Fibroblast of lung (primary cell): Measurements from ENCODE around the gene CIAO2A. TPM values are rescaled to one million over a fixed set of nuclear protein-coding genes. Genes with fewer than 3 reads are reported as not detected.
A peak's percentile ranks its signal among the peaks of the same experiment; 100 is the strongest.

Experiments
- DNase-seq, 2 donors: peaks; one replicate each; pipeline versions ENCODE4 v3.0.0 to v3.0.0-alpha.2; 2010; ENCODE audit warnings: low read depth in 2 of 2
- H2AFZ ChIP-seq: 2 replicates; pipeline ENCODE4 v1.5.1; 2012; ENCODE audit warnings: low read length, control low read depth, inconsistent platforms
- H3K27ac ChIP-seq: 2 replicates; pipeline ENCODE4 v1.5.1; 2011; ENCODE audit warnings: low read length, control low read depth; ENCODE audit not compliant: insufficient read depth
- H3K27me3 ChIP-seq: 2 replicates; pipeline ENCODE4 v1.5.1; 2011; ENCODE audit warnings: mild to moderate bottlenecking, low read length; ENCODE audit not compliant: control insufficient read depth, insufficient read depth
- H3K36me3 ChIP-seq: 2 replicates; pipeline ENCODE4 v1.5.1; 2011; ENCODE audit warnings: low read length; ENCODE audit not compliant: control insufficient read depth, insufficient read depth
- H3K4me1 ChIP-seq: 2 replicates; pipeline ENCODE4 v1.5.1; 2011; ENCODE audit warnings: low read length; ENCODE audit not compliant: control insufficient read depth, insufficient read depth; ENCODE audit errors: extremely low read depth
- H3K4me2 ChIP-seq: 2 replicates; pipeline ENCODE4 v1.5.1; 2011; ENCODE audit warnings: low read length, control low read depth; ENCODE audit not compliant: insufficient read depth; ENCODE audit errors: extremely low read depth
- H3K4me3 ChIP-seq, 4 experiments: fragments of 200-600 bp in 1 of 4; sonication (generic) in 1 of 4; replicated peaks in 1 of 4; 2 replicates each; pipeline ENCODE4 v1.5.1; 2011 to 2016; ENCODE audit warnings: low read length in 4 of 4, low read depth in 3 of 4, mild to moderate bottlenecking in 3 of 4, control low read depth in 2 of 4, inconsistent platforms in 1 of 4, mixed read lengths in 1 of 4; ENCODE audit not compliant: insufficient read depth in 1 of 4; ENCODE audit errors: control extremely low read depth in 1 of 4
- H3K79me2 ChIP-seq: 2 replicates; pipeline ENCODE4 v1.5.1; 2012; ENCODE audit warnings: mild to moderate bottlenecking, low read length, inconsistent platforms; ENCODE audit not compliant: control insufficient read depth, insufficient read depth
- H3K9ac ChIP-seq: 2 replicates; pipeline ENCODE4 v1.5.1; 2011; ENCODE audit warnings: mild to moderate bottlenecking, low read length, control low read depth; ENCODE audit not compliant: insufficient read depth
- H3K9me3 ChIP-seq: 2 replicates; pipeline ENCODE4 v1.5.1; 2012; ENCODE audit warnings: low read depth, low read length; ENCODE audit not compliant: control insufficient read depth, insufficient read depth
- H4K20me1 ChIP-seq: 2 replicates; pipeline ENCODE4 v1.5.1; 2011; ENCODE audit warnings: low read length; ENCODE audit not compliant: control insufficient read depth, insufficient read depth; ENCODE audit errors: extremely low read depth
- CTCF ChIP-seq, 2 donors: IDR thresholded peaks in 1 of 2; conservative IDR thresholded peaks in 1 of 2; 1 replicate in 1 of 2; 2 replicates in 1 of 2; pipeline ENCODE4 v1.5.1; 2011 to 2012; ENCODE audit warnings: low read length in 2 of 2, control low read depth in 1 of 2, inconsistent platforms in 1 of 2, low read depth in 1 of 2, mild to moderate bottlenecking in 1 of 2
- EZH2 ChIP-seq: IDR thresholded peaks from 2 replicates; pipeline ENCODE4 v1.5.1; 2012; ENCODE audit warnings: low read length, control low read depth, mild to moderate bottlenecking; ENCODE audit errors: missing control alignments
- polyA plus RNA-seq, 2 donors: library from polyadenylated mRNA; depleted of rRNA in 1 of 2; stranded (reverse) in 1 of 2; unstranded in 1 of 2; fragments of >200 nt; gene quantifications; 2 replicates each; pipeline ENCODE4 v1.2.1, GENCODE V29; 2011 to 2012; ENCODE audit warnings: missing spikeins in 1 of 2
- total RNA-seq: library from RNA; depleted of rRNA; stranded (reverse); fragments of >200 nt; gene quantifications from 2 replicates; pipeline ENCODE4 v1.2.1, GENCODE V29; 2014

CIAO2A gene
- total and polyA plus RNA-seq, 2 donors (not counting 1 experiment from before 2014, with no cell fraction given): 48.7 to 59.1 TPM

DNA sequence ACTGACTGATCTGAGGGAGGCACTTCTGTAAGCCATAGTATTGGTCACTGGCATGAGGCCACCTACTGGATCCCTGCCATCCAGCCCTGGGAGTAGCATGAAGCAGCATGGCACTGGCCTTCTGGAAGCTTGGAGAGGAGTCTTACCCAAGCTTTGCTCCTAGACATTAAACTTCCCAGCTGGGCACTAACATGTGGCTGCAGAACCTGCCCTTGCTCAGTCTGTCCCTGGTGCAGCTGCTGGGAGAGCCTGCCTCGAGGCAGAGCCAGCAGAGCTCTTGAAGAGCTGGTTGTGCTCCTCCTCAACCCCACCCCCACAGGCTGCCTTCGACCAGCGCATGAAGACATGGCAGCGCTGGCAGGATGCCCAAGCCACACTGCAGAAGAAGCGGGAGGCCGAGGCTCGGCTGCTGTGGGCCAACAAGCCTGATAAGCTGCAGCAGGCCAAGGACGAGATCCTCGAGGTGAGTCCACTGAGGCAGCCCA, 40.7 kb upstream of the CIAO2A start:
- TF ChIP-seq EZH2 (no peak), CTCF (conservative IDR thresholded peaks at IDR 0.05 in 1 of 2, IDR thresholded peaks at IDR 0.05 in 1 of 2; ENCODE audit: low read depth in 1 of 2, low read length in 2 of 2) (no peak)
- DNase-seq: peak; percentile 53 to 61
- Histone ChIP-seq H3K27ac (no peak overlapping the region), H3K79me2 (no peaks in the 10 kb centered on the region), H3K9ac (no peak overlapping the region), H3K4me2 (no peak overlapping the region), H4K20me1 (no peaks in the 10 kb centered on the region), H3K4me1 (no peaks in the 10 kb centered on the region), H3K27me3 (no peaks in the 10 kb centered on the region), H3K4me3 (no peak overlapping the region), H3K9me3 (no peaks in the 10 kb centered on the region), H2AFZ (no peak overlapping the region), H3K36me3 (peaks cover 23% of the 10 kb centered on the region)

DNA sequence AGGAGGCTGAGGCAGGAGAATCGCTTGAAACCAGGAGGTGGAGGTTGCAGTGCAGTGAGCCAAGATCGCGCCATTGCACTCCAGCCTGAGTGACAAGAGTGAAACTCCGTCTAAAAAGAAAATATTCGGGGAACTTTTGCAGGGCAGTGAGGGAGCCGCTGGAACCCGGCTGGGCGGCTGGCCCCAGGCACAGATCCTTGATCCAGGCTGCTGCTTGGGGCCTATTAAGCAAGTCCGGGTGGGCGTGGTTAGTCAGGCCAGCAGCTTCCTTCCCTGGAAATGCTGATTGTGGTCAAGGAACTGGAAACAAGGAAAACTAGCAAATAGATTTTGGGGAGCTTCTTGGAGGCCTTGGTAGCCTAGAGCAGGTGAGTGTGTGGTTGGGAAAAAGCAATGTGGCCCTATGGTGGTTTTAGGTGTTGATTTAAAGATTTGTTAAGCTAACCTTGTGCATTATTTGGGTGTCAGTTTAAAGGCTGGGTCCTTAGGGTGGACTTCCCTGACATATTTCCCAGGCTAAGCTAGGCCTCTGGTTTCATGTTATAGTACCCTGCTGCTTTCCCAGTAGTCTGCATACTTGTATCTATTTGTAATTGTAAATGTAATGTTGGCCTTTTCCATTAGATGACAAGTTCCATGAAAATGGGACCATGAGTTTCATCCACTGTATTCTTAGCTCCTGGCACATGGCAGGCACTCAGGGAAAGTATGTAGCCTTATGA, 40.1 kb upstream of the CIAO2A start:
- H3K36me3 ChIP-seq: peaks cover 22% of the 10 kb centered on the region
- no peak overlapping the region for H3K9ac ChIP-seq
- no peak overlapping the region for H3K4me2 ChIP-seq
- H3K4me1 ChIP-seq: no peaks in the 10 kb centered on the region
- no peak overlapping the region for H3K27ac ChIP-seq
- no peaks in the 10 kb centered on the region for H3K79me2 ChIP-seq
- no peak overlapping the region for H3K4me3 ChIP-seq
- no peaks in the 10 kb centered on the region for H3K27me3 ChIP-seq
- H2AFZ ChIP-seq: no peak overlapping the region
- DNase-seq: peak in 1 of 2 donors; percentile 9
- TF ChIP-seq EZH2: no peak
- no peak for TF ChIP-seq CTCF (conservative IDR thresholded peaks at IDR 0.05 in 1 of 2, IDR thresholded peaks at IDR 0.05 in 1 of 2; ENCODE audit: low read depth in 1 of 2, low read length in 2 of 2)
- H3K9me3 ChIP-seq: no peaks in the 10 kb centered on the region
- no peaks in the 10 kb centered on the region for H4K20me1 ChIP-seq

DNA sequence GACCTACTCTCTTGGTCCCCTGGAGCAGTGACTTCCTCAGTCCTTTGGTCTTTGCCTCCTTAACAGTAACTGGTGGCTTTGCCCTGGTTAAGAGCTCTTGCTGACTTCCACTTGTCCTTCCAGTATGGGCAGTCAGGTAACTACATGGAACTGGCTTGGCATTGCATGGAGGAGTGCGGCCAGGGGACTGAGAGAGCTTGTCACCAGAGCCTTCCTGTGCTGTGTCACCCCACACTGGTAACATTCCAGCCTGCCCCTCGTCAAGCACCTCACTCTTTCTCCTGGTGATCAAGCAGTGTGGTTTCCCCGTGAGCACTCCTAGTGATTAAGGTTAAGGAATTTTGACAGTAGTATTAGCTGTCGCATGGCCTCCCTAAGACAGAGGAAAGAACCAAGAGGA, 38.6 kb upstream of the CIAO2A start:
- Histone ChIP-seq H4K20me1 (no peaks in the 10 kb centered on the region), H2AFZ (no peak overlapping the region), H3K4me1 (no peaks in the 10 kb centered on the region), H3K9ac (no peak overlapping the region), H3K9me3 (no peaks in the 10 kb centered on the region), H3K4me2 (no peak overlapping the region), H3K27ac (no peak overlapping the region), H3K4me3 (no peak overlapping the region), H3K79me2 (no peaks in the 10 kb centered on the region), H3K27me3 (no peaks in the 10 kb centered on the region), H3K36me3 (peaks cover 16% of the 10 kb centered on the region)
- TF ChIP-seq EZH2: no peak
- TF ChIP-seq CTCF (conservative IDR thresholded peaks at IDR 0.05 in 1 of 2, IDR thresholded peaks at IDR 0.05 in 1 of 2; ENCODE audit: low read depth in 1 of 2, low read length in 2 of 2): no peak
- no peak for DNase-seq
